HepG2 (cell line): ENCODE results near the gene NHLRC3. TPM values are rescaled to one million over a fixed set of nuclear protein-coding genes. Genes with fewer than 3 reads are reported as not detected.
A peak's percentile ranks its signal among the peaks of the same experiment; 100 is the strongest.

Experiments
- CREM ChIP-seq, 2 experiments: sonication (generic) in 1 of 2; formaldehyde crosslinking in 1 of 2; IDR thresholded peaks; 2 replicates each; pipeline versions ENCODE4 v1.4.0 to v1.6.1; 2016 to 2020; ENCODE audit warnings: antibody characterized with exemption in 1 of 2, mild to moderate bottlenecking in 1 of 2, missing genetic modification reagents in 1 of 2
- FOXC1 ChIP-seq: sonication (generic); formaldehyde crosslinking; IDR thresholded peaks from 2 replicates; pipeline ENCODE4 v1.8.0; 2022; ENCODE audit warnings: mild to moderate bottlenecking, missing genetic modification reagents, borderline replicate concordance
- GATA4 ChIP-seq: sonication (generic); IDR thresholded peaks from 2 replicates; pipeline ENCODE4 v1.6.1; 2016; ENCODE audit warnings: antibody characterized with exemption, low read depth, borderline replicate concordance
- ISX ChIP-seq: sonication (generic); formaldehyde crosslinking; conservative IDR thresholded peaks from 2 replicates; pipeline ENCODE4 v1.5.0; 2020; ENCODE audit warnings: missing genetic modification reagents
- JDP2 ChIP-seq: sonication (generic); formaldehyde crosslinking; IDR thresholded peaks from 2 replicates; pipeline ENCODE4 v1.8.1; 2022; ENCODE audit warnings: missing genetic modification reagents, borderline replicate concordance
- KAT2B ChIP-seq: fragments of 150-350 bp; IDR thresholded peaks from 2 replicates; pipeline ENCODE4 v1.6.1; 2014; ENCODE audit warnings: low read depth, low read length, borderline replicate concordance
- KIAA2018 ChIP-seq: sonication (generic); formaldehyde crosslinking; IDR thresholded peaks from 2 replicates; pipeline ENCODE4 v1.5.0; 2020; ENCODE audit warnings: mild to moderate bottlenecking, missing genetic modification reagents, borderline replicate concordance
- MAFG ChIP-seq: sonication (generic); formaldehyde crosslinking; IDR thresholded peaks from 2 replicates; pipeline ENCODE4 v1.5.1; 2020; ENCODE audit warnings: mild to moderate bottlenecking, missing genetic modification reagents
- NR1H2 ChIP-seq: sonication (generic); formaldehyde crosslinking; IDR thresholded peaks from 2 replicates; pipeline ENCODE4 v1.8.1; 2022; ENCODE audit warnings: low read depth, missing genetic modification reagents, borderline replicate concordance
- THYN1 ChIP-seq: sonication (generic); formaldehyde crosslinking; IDR thresholded peaks from 2 replicates; pipeline ENCODE4 v1.8.1; 2023; ENCODE audit warnings: low read depth, mild to moderate bottlenecking, moderate library complexity, missing genetic modification reagents, borderline replicate concordance
- ZBTB1 ChIP-seq: sonication (generic); formaldehyde crosslinking; IDR thresholded peaks from 2 replicates; pipeline ENCODE4 v1.4.0; 2020; ENCODE audit warnings: missing genetic modification reagents, borderline replicate concordance
- ZNF205 ChIP-seq: IDR thresholded peaks from 2 replicates; pipeline ENCODE4 v1.6.1; 2018; ENCODE audit warnings: missing biosample characterization, missing genetic modification reagents
- ZNF224 ChIP-seq: sonication (generic); formaldehyde crosslinking; IDR thresholded peaks from 2 replicates; pipeline ENCODE4 v1.5.0; 2020; ENCODE audit warnings: mild to moderate bottlenecking, missing genetic modification reagents
- ZNF331 ChIP-seq: sonication (generic); formaldehyde crosslinking; IDR thresholded peaks from 2 replicates; pipeline ENCODE4 v1.4.0; 2020; ENCODE audit warnings: missing genetic modification reagents
- ZNF616 ChIP-seq: sonication (generic); formaldehyde crosslinking; IDR thresholded peaks from 2 replicates; pipeline ENCODE4 v1.5.0; 2020; ENCODE audit warnings: low read depth, mild to moderate bottlenecking, missing genetic modification reagents
- polyA plus RNA-seq, 8 experiments: library from polyadenylated mRNA; depleted of rRNA in 3 of 8; stranded (reverse) in 7 of 8; unstranded in 1 of 8; fragments of >200 nt; fragmentation: Illumina TruSeq in 4 of 8; extraction: Trizol in 4 of 8; gene quantifications; 2 replicates each; pipeline versions ENCODE4 v1.2.1 to v1.2.3, GENCODE V29; 2011 to 2016; ENCODE audit warnings: low read depth in 4 of 8, missing spikeins in 1 of 8, mixed read lengths in 1 of 8; ENCODE audit not compliant: insufficient read depth in 1 of 8
- total RNA-seq, 5 experiments: library from RNA; depleted of rRNA; stranded (reverse); fragments of >200 nt; fragmentation: Illumina TruSeq; extraction: Trizol; gene quantifications; 2 replicates each; pipeline ENCODE4 v1.2.3, GENCODE V29; 2016; ENCODE audit warnings: low read depth in 1 of 5
- TF ChIP-seq, protein P1 (sequence below): sonication (generic); formaldehyde crosslinking; IDR thresholded peaks from 2 replicates; pipeline ENCODE4 v1.4.0; 2020; ENCODE audit warnings: mild to moderate bottlenecking, missing genetic modification reagents
- TF ChIP-seq, protein P2 (sequence below): sonication (generic); formaldehyde crosslinking; IDR thresholded peaks from 2 replicates; pipeline ENCODE4 v1.5.0; 2020; ENCODE audit warnings: mild to moderate bottlenecking, missing genetic modification reagents

NHLRC3 gene
- total and polyA plus RNA-seq, 2 of the 13 experiments (the other 11 are each of a cell fraction or from before 2014, with no cell fraction given): 19.9 to 29.8 TPM

GRCh38 chr13:39037880-39038568 lies at the start of gene NHLRC3, which contains the start of gene PROSER1 (continued):
- TF ChIP-seq ZBTB1 (no peak), MAFG (CRISPR knock-in tag) (no peak), ZNF616 (CRISPR knock-in tag) (0 out of 2 replicates have a peak, but pooled peaks have one; percentile 68), ISX (no peak), ZNF331 (CRISPR knock-in tag) (peak; percentile 12; the same call in 1 of the 2 replicates), ZNF224 (CRISPR knock-in tag) (0 out of 2 replicates have a peak, but pooled peaks have one; percentile 16), GATA4 (0 out of 2 replicates have a peak, but pooled peaks have one; percentile 3), ZNF205 (CRISPR knock-in tag) (no peak), CREM (IDR thresholded peaks at IDR 0.05) (peak; percentile 97), CREM (CRISPR knock-in tag; IDR thresholded peaks at IDR 0.05) (no peak), FOXC1 (no peak), JDP2 (no peak), NR1H2 (CRISPR knock-in tag) (no peak), KAT2B (no peak), THYN1 (CRISPR knock-in tag) (no peak), KIAA2018 (CRISPR knock-in tag) (no peak)
- TF ChIP-seq, protein P1, sequence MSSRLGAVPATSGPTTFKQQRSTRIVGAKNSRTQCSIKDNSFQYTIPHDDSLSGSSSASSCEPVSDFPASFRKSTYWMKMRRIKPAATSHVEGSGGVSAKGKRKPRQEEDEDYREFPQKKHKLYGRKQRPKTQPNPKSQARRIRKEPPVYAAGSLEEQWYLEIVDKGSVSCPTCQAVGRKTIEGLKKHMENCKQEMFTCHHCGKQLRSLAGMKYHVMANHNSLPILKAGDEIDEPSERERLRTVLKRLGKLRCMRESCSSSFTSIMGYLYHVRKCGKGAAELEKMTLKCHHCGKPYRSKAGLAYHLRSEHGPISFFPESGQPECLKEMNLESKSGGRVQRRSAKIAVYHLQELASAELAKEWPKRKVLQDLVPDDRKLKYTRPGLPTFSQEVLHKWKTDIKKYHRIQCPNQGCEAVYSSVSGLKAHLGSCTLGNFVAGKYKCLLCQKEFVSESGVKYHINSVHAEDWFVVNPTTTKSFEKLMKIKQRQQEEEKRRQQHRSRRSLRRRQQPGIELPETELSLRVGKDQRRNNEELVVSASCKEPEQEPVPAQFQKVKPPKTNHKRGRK (CRISPR knock-in tag): no peak
- TF ChIP-seq, protein P2, sequence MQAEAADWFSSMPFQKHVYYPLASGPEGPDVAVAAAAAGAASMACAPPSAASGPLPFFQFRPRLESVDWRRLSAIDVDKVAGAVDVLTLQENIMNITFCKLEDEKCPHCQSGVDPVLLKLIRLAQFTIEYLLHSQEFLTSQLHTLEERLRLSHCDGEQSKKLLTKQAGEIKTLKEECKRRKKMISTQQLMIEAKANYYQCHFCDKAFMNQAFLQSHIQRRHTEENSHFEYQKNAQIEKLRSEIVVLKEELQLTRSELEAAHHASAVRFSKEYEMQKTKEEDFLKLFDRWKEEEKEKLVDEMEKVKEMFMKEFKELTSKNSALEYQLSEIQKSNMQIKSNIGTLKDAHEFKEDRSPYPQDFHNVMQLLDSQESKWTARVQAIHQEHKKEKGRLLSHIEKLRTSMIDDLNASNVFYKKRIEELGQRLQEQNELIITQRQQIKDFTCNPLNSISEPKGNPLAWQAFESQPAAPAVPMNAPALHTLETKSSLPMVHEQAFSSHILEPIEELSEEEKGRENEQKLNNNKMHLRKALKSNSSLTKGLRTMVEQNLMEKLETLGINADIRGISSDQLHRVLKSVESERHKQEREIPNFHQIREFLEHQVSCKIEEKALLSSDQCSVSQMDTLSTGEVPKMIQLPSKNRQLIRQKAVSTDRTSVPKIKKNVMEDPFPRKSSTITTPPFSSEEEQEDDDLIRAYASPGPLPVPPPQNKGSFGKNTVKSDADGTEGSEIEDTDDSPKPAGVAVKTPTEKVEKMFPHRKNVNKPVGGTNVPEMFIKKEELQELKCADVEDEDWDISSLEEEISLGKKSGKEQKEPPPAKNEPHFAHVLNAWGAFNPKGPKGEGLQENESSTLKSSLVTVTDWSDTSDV (CRISPR knock-in tag): no peak
